ENCODE measurements around the gene CCDC192.

- TF ChIP-seq TCF7L2 (IDR thresholded peaks at IDR 0.05; ENCODE audit: borderline replicate concordance, low read depth, low read length), result no peak
- TF ChIP-seq, protein P1, sequence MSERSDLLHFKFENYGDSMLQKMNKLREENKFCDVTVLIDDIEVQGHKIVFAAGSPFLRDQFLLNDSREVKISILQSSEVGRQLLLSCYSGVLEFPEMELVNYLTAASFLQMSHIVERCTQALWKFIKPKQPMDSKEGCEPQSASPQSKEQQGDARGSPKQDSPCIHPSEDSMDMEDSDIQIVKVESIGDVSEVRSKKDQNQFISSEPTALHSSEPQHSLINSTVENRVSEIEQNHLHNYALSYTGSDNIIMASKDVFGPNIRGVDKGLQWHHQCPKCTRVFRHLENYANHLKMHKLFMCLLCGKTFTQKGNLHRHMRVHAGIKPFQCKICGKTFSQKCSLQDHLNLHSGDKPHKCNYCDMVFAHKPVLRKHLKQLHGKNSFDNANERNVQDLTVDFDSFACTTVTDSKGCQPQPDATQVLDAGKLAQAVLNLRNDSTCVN (tag by site-specific recombination; optimal IDR thresholded peaks at IDR 0.05), result no peak
- TF ChIP-seq ZNF76 (tag by site-specific recombination; IDR thresholded peaks at IDR 0.05; ENCODE audit: borderline replicate concordance, low read depth), result no peak
- TF ChIP-seq ZNF416 (tag by site-specific recombination; IDR thresholded peaks at IDR 0.05), result no peak
- no peak for TF ChIP-seq CTCF (tag by site-specific recombination; IDR thresholded peaks at IDR 0.05)
- TF ChIP-seq ZNF350 (tag by site-specific recombination; IDR thresholded peaks at IDR 0.05), result no peak
- TF ChIP-seq REST (tag by site-specific recombination; IDR thresholded peaks at IDR 0.05), result no peak
- TF ChIP-seq ZNF174 (tag by site-specific recombination; IDR thresholded peaks at IDR 0.05), result no peak
- TF ChIP-seq ZBTB21 (tag by site-specific recombination; IDR thresholded peaks at IDR 0.05), result no peak
- no peak for TF ChIP-seq ZNF596 (tag by site-specific recombination; IDR thresholded peaks at IDR 0.05)
- TF ChIP-seq ZEB2 (tag by site-specific recombination; IDR thresholded peaks at IDR 0.05), result no peak
- TF ChIP-seq ZNF221 (tag by site-specific recombination; IDR thresholded peaks at IDR 0.05; ENCODE audit: borderline replicate concordance), result no peak
- no peak for TF ChIP-seq IKZF3 (tag by site-specific recombination; IDR thresholded peaks at IDR 0.05)
Observed at GRCh38 chr5:127801751-127802476, 98.7 kb downstream of the CCDC192 start.
